ENCODE results near the gene PEX1. TPM values are rescaled to one million over a fixed set of nuclear protein-coding genes. Genes with fewer than 3 reads are reported as not detected.
"Not testable (repeated sequence)": the region's sequence is repeated elsewhere in the genome, so short reads cannot be mapped to it uniquely, and the experiment has no call there.

PEX1 gene
- total and polyA plus RNA-seq, 2 donors from 2014 or later = 16.9 to 19.6 TPM

DNA sequence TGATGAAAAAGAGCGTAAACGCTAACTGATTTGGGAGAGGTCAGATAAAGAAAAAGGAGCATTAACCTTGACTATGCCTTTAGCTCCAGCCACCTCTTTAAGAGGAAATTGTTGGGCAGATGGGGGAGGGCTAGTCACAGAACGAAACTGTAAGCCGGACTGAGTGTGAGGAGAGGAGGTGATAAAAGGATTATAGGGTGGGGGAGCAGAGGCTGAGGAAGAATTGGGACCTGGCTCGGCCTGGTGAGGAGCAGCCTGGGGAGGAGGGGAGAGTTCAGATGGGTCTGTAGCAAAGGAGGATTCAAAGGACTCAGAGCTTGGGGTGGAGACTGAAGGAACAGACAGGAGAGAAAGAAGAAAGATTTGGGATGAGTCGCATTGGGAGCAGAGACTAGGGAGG, 44.7 kb downstream of the PEX1 start:
- H3K9ac ChIP-seq (ENCODE audit: low read length in 3 of 3); H3K4me3 ChIP-seq (ENCODE audit: low read length in 3 of 3); H3K27ac ChIP-seq (ENCODE audit: low read depth in 2 of 2, low read length in 2 of 2); DNase-seq; H3K9me3 ChIP-seq (ENCODE audit: control insufficient read depth in 2 of 3, insufficient read depth in 1 of 3, low read length in 3 of 3); H3K4me1 ChIP-seq (ENCODE audit: control insufficient read depth in 2 of 3, insufficient read depth in 2 of 3, low read depth in 1 of 3, low read length in 3 of 3); FAIRE-seq; intact Hi-C loops (cut with DNase I); H3K27me3 ChIP-seq (ENCODE audit: control insufficient read depth, insufficient read depth, low read length): not testable (repeated sequence)
- H3K36me3 ChIP-seq (ENCODE audit: control insufficient read depth in 2 of 3, insufficient read depth in 3 of 3, low read length in 3 of 3) = peaks cover 0 to 17% (median 11%) of the 10 kb centered on the region in 3 donors

DNA sequence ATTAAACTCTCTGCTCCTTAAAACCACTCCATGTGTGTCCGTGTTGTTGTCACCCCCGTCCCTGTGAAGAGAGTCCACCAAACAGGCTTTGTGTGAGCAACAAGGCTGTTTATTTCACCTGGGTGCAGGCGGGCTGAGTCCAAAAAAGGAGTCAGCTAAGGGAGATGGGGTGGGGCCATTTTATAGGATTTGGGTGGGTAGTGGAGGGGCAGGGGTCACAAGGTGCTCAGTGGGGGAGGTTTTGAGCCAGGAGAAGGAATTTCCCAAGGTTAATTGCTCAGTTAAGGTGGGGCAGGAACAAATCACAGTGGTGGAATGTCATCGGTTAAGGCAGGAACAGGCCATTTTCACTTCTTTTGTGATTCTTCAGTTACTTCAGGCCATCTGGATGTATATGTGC, 49.2 kb downstream of the PEX1 start:
- H3K27ac ChIP-seq (ENCODE audit: low read depth in 2 of 2, low read length in 2 of 2); FAIRE-seq; H3K36me3 ChIP-seq (ENCODE audit: control insufficient read depth in 2 of 3, insufficient read depth in 3 of 3, low read length in 3 of 3); H3K9ac ChIP-seq (ENCODE audit: low read length in 3 of 3); intact Hi-C loops (cut with DNase I); H3K9me3 ChIP-seq (ENCODE audit: control insufficient read depth in 2 of 3, insufficient read depth in 1 of 3, low read length in 3 of 3); H3K27me3 ChIP-seq (ENCODE audit: control insufficient read depth, insufficient read depth, low read length); DNase-seq; H3K4me1 ChIP-seq (ENCODE audit: control insufficient read depth in 2 of 3, insufficient read depth in 2 of 3, low read depth in 1 of 3, low read length in 3 of 3); H3K4me3 ChIP-seq (ENCODE audit: low read length in 3 of 3): not testable (repeated sequence)

DNA sequence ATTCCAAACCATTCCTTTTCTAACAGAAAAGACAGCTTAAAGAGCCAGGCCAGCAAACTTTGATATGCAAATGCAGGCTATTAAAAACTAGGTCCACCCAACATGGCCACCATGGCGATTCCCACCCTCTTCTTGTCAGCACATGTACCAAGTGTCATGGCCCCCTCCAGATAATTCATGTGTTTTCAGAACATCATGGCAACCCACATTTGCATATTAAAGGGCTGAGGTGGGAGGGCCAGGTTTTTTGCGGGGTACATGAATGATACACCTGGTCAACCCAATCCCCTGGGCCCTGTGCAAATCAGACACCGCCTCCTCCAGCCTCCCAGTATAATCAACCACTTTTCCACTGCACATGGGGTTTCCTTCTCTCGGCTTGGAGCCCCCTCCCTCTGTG, 49.6 kb downstream of the PEX1 start:
- Histone ChIP-seq H3K4me1 (ENCODE audit: control insufficient read depth in 2 of 3, insufficient read depth in 2 of 3, low read depth in 1 of 3, low read length in 3 of 3) (no peaks in the 10 kb centered on the region), H3K4me3 (ENCODE audit: low read length in 3 of 3) (no peak overlapping the region), H3K27ac (ENCODE audit: low read depth in 2 of 2, low read length in 2 of 2) (no peak overlapping the region), H3K9me3 (ENCODE audit: control insufficient read depth in 2 of 3, insufficient read depth in 1 of 3, low read length in 3 of 3) (no peaks in the 10 kb centered on the region), H3K36me3 (ENCODE audit: control insufficient read depth in 2 of 3, insufficient read depth in 3 of 3, low read length in 3 of 3) (no peaks in the 10 kb centered on the region), H3K27me3 (ENCODE audit: control insufficient read depth, insufficient read depth, low read length) (no peaks in the 10 kb centered on the region), H3K9ac (ENCODE audit: low read length in 3 of 3) (no peak overlapping the region)
- no peak for DNase-seq
- TF ChIP-seq, protein P1, sequence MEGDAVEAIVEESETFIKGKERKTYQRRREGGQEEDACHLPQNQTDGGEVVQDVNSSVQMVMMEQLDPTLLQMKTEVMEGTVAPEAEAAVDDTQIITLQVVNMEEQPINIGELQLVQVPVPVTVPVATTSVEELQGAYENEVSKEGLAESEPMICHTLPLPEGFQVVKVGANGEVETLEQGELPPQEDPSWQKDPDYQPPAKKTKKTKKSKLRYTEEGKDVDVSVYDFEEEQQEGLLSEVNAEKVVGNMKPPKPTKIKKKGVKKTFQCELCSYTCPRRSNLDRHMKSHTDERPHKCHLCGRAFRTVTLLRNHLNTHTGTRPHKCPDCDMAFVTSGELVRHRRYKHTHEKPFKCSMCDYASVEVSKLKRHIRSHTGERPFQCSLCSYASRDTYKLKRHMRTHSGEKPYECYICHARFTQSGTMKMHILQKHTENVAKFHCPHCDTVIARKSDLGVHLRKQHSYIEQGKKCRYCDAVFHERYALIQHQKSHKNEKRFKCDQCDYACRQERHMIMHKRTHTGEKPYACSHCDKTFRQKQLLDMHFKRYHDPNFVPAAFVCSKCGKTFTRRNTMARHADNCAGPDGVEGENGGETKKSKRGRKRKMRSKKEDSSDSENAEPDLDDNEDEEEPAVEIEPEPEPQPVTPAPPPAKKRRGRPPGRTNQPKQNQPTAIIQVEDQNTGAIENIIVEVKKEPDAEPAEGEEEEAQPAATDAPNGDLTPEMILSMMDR (IDR thresholded peaks at IDR 0.05; ENCODE audit: borderline replicate concordance, extremely low read depth, insufficient read depth) = no peak
- intact Hi-C loops (cut with DNase I) = no loop called here
- no peak for FAIRE-seq

DNA sequence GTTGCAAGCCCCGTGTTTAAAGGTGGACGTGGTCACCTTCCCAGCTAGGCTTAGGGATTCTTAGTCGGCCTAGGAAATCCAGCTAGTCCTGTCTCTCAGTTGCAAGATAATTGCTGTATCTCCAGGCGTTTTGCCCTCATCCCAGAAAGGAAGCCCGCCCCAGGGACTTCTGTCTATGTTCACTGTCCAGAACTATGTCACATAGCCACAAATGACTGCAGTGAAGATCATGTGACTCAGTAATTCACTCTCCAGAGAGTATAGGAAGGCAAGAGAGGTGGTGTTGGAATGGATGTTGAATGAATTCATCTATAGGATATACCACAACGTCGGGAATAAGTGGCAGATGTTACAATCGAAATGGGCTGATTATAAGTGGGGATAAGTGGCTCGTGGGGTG, 50.2 kb downstream of the PEX1 start:
- Histone ChIP-seq H3K27me3 (ENCODE audit: control insufficient read depth, insufficient read depth, low read length) (no peaks in the 10 kb centered on the region), H3K4me1 (ENCODE audit: control insufficient read depth in 2 of 3, insufficient read depth in 2 of 3, low read depth in 1 of 3, low read length in 3 of 3) (no peaks in the 10 kb centered on the region), H3K9me3 (ENCODE audit: control insufficient read depth in 2 of 3, insufficient read depth in 1 of 3, low read length in 3 of 3) (no peaks in the 10 kb centered on the region), H3K27ac (ENCODE audit: low read depth in 2 of 2, low read length in 2 of 2) (no peak overlapping the region), H3K4me3 (ENCODE audit: low read length in 3 of 3) (no peak overlapping the region), H3K36me3 (ENCODE audit: control insufficient read depth in 2 of 3, insufficient read depth in 3 of 3, low read length in 3 of 3) (no peaks in the 10 kb centered on the region), H3K9ac (ENCODE audit: low read length in 3 of 3) (no peak overlapping the region)
- FAIRE-seq (no peak), DNase-seq (no peak)
- TF ChIP-seq, protein P1 (IDR thresholded peaks at IDR 0.05; ENCODE audit: borderline replicate concordance, extremely low read depth, insufficient read depth) = no peak
- intact Hi-C loops (cut with DNase I) = no loop called here

DNA sequence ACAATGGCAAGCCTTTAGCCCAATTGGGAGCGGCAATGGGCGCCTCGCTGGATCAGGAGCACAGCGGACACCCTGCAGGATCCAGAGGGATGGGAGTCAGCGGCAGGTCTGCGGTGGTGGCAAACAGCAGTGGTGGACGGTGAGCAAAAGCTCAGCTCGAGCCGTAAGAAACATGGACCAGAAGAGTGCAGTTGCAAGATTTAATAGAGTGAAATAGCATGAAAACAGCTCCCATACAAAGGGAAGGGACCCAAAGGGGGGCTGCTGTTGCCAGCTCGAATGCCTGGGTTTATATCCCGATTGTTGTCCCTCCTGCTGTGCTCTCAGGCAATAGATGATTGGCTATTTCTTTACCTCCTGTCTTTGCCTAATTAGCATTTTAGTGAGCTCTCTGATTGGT, 50.6 kb downstream of the PEX1 start, which contains the start of gene ERVW-1:
Gene ERVW-1, minus strand, starts transcription at position 266 of the 400 bp plus-strand sequence. CDS start 7,565 bp downstream, outside the sequence.
- FAIRE-seq; H3K9ac ChIP-seq (ENCODE audit: low read length in 3 of 3); DNase-seq; H3K4me3 ChIP-seq (ENCODE audit: low read length in 3 of 3); H3K9me3 ChIP-seq (ENCODE audit: control insufficient read depth in 2 of 3, insufficient read depth in 1 of 3, low read length in 3 of 3); H3K4me1 ChIP-seq (ENCODE audit: control insufficient read depth in 2 of 3, insufficient read depth in 2 of 3, low read depth in 1 of 3, low read length in 3 of 3); intact Hi-C loops (cut with DNase I); H3K27me3 ChIP-seq (ENCODE audit: control insufficient read depth, insufficient read depth, low read length); H3K36me3 ChIP-seq (ENCODE audit: control insufficient read depth in 2 of 3, insufficient read depth in 3 of 3, low read length in 3 of 3); H3K27ac ChIP-seq (ENCODE audit: low read depth in 2 of 2, low read length in 2 of 2): not testable (repeated sequence)

DNA sequence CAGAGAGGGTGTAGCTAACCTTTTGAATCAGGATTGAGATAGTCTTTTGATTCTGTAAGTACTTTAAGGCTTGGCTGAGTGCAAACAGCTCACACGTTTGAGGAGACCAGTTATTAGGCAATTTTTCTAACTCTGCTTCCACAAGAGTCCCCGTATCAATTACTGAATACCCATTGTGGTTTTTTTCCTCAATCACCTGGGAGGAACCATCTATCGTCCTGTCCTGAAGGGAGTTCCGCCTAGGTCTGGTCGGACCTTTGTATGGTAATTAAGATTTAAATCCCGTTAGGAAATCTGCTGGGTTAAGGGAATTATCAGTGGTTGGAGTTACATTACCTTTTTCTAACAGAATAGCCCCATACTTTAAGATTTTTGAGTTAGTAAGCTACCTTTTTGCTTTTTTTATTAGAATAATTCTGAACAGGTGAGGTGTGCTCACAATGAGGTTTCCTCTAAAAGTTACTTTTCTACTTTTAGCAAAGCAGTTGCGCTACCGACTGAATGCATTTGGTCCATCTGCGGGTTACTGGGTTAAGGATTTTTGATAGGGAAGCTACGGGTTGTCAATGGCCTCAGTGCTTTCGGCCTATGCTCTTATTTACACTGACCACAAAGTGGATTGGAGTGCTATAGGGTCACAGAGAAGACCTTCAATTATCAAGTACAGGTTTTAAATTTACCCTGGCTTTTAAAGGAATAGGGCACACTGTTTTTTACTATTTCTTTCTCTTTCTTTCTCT, 52.3 kb downstream of the PEX1 start:
- H3K9me3 ChIP-seq (ENCODE audit: control insufficient read depth in 2 of 3, insufficient read depth in 1 of 3, low read length in 3 of 3); intact Hi-C loops (cut with DNase I); H3K27me3 ChIP-seq (ENCODE audit: control insufficient read depth, insufficient read depth, low read length); DNase-seq; H3K4me3 ChIP-seq (ENCODE audit: low read length in 3 of 3); H3K27ac ChIP-seq (ENCODE audit: low read depth in 2 of 2, low read length in 2 of 2); H3K36me3 ChIP-seq (ENCODE audit: control insufficient read depth in 2 of 3, insufficient read depth in 3 of 3, low read length in 3 of 3); H3K4me1 ChIP-seq (ENCODE audit: control insufficient read depth in 2 of 3, insufficient read depth in 2 of 3, low read depth in 1 of 3, low read length in 3 of 3); FAIRE-seq; H3K9ac ChIP-seq (ENCODE audit: low read length in 3 of 3): not testable (repeated sequence)

DNA sequence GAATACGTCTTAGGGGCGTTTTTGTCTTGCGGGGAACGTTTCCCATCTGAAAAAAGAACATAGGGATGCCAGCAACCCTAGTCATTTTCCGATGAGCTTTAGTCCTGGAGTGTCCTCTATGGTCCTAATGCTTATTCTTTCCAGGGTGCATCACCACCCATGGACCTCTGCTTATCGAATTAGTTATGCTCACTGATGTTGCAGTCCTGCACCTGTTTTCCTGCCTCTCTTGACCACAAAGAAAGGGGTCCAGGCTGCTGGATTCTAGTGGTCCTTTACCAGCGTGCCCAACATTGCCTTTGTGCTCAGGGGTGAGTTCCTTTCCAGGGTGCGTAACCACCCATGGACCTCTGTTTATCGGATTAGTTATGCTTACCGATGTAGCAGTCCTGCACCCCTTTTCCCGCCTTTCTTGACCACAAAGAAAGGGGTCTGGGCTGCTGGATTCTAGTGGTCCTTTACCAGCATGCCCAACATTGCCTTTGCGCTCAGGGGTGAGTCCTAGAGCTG, 53.0 kb downstream of the PEX1 start:
- H3K36me3 ChIP-seq (ENCODE audit: control insufficient read depth in 2 of 3, insufficient read depth in 3 of 3, low read length in 3 of 3); H3K9ac ChIP-seq (ENCODE audit: low read length in 3 of 3); FAIRE-seq; H3K27me3 ChIP-seq (ENCODE audit: control insufficient read depth, insufficient read depth, low read length); H3K4me3 ChIP-seq (ENCODE audit: low read length in 3 of 3); DNase-seq; H3K4me1 ChIP-seq (ENCODE audit: control insufficient read depth in 2 of 3, insufficient read depth in 2 of 3, low read depth in 1 of 3, low read length in 3 of 3); intact Hi-C loops (cut with DNase I); H3K9me3 ChIP-seq (ENCODE audit: control insufficient read depth in 2 of 3, insufficient read depth in 1 of 3, low read length in 3 of 3); H3K27ac ChIP-seq (ENCODE audit: low read depth in 2 of 2, low read length in 2 of 2): not testable (repeated sequence)

All from kidney (tissue), 14 donors.